ENCODE measurements around the gene PTPN1.

Gene PTPN1

GRCh38 chr20:50571466-50571865, 61.3 kb downstream of the PTPN1 start:
- ATAC-seq (ENCODE audit: low read depth) (no peak), DNase-seq (ENCODE audit: low spot score) (no peak)
- Histone ChIP-seq H3K4me3 (ENCODE audit: severe bottlenecking) (no peak overlapping the region), H3K9me3 (ENCODE audit: severe bottlenecking) (no peaks in the 10 kb centered on the region), H3K36me3 (ENCODE audit: low read depth) (peaks cover 99% of the 10 kb centered on the region), H3K4me1 (ENCODE audit: insufficient read depth, poor library complexity, severe bottlenecking) (no peaks in the 10 kb centered on the region), H3K27ac (ENCODE audit: poor library complexity, severe bottlenecking) (no peak overlapping the region), H3K27me3 (ENCODE audit: insufficient read depth, poor library complexity, severe bottlenecking) (no peaks in the 10 kb centered on the region)
- no peak for TF ChIP-seq CTCF (IDR thresholded peaks at IDR 0.05; ENCODE audit: poor library complexity, severe bottlenecking)

- H3K36me3 ChIP-seq (ENCODE audit: low read depth) = peaks cover 99% of the 10 kb centered on the region
- no peaks in the 10 kb centered on the region for H3K9me3 ChIP-seq (ENCODE audit: severe bottlenecking)
- DNase-seq (ENCODE audit: low spot score) = no peak
- no peak for ATAC-seq (ENCODE audit: low read depth)
- H3K27me3 ChIP-seq (ENCODE audit: insufficient read depth, poor library complexity, severe bottlenecking) = no peaks in the 10 kb centered on the region
- H3K4me1 ChIP-seq (ENCODE audit: insufficient read depth, poor library complexity, severe bottlenecking) = no peaks in the 10 kb centered on the region
- H3K27ac ChIP-seq (ENCODE audit: poor library complexity, severe bottlenecking) = peak overlapping the region; percentile 6
- no peak for TF ChIP-seq CTCF (IDR thresholded peaks at IDR 0.05; ENCODE audit: poor library complexity, severe bottlenecking)
- no peak overlapping the region for H3K4me3 ChIP-seq (ENCODE audit: severe bottlenecking)
Measured at GRCh38 chr20:50572938-50573777, 63.0 kb downstream of the PTPN1 start.

- H3K4me3 ChIP-seq (ENCODE audit: severe bottlenecking) = no peak overlapping the region
- no peaks in the 10 kb centered on the region for H3K4me1 ChIP-seq (ENCODE audit: insufficient read depth, poor library complexity, severe bottlenecking)
- H3K9me3 ChIP-seq (ENCODE audit: severe bottlenecking) = no peaks in the 10 kb centered on the region
- H3K36me3 ChIP-seq (ENCODE audit: low read depth) = peaks cover 99% of the 10 kb centered on the region
- no peak for TF ChIP-seq CTCF (IDR thresholded peaks at IDR 0.05; ENCODE audit: poor library complexity, severe bottlenecking)
- peak overlapping the region; percentile 6 for H3K27ac ChIP-seq (ENCODE audit: poor library complexity, severe bottlenecking)
- ATAC-seq (ENCODE audit: low read depth) (no peak), DNase-seq (ENCODE audit: low spot score) (peak; percentile 80)
- H3K27me3 ChIP-seq (ENCODE audit: insufficient read depth, poor library complexity, severe bottlenecking) = no peaks in the 10 kb centered on the region
Measured at GRCh38 chr20:50574108-50574507, 63.9 kb downstream of the PTPN1 start.

GRCh38 chr20:50574586-50574985, 64.4 kb downstream of the PTPN1 start:
- Histone ChIP-seq H3K36me3 (ENCODE audit: low read depth) (peaks cover 99% of the 10 kb centered on the region), H3K4me3 (ENCODE audit: severe bottlenecking) (no peak overlapping the region), H3K27ac (ENCODE audit: poor library complexity, severe bottlenecking) (no peak overlapping the region), H3K9me3 (ENCODE audit: severe bottlenecking) (no peaks in the 10 kb centered on the region), H3K4me1 (ENCODE audit: insufficient read depth, poor library complexity, severe bottlenecking) (no peaks in the 10 kb centered on the region), H3K27me3 (ENCODE audit: insufficient read depth, poor library complexity, severe bottlenecking) (no peaks in the 10 kb centered on the region)
- peak; percentile 64 for DNase-seq (ENCODE audit: low spot score)
- TF ChIP-seq CTCF (IDR thresholded peaks at IDR 0.05; ENCODE audit: poor library complexity, severe bottlenecking) = no peak
- ATAC-seq (ENCODE audit: low read depth) = no peak

Measured in RWPE2 (cell line).